Cardiac muscle cell (in vitro differentiated cells and primary cell): ENCODE measurements around the gene MSH3. TPM values are rescaled to one million over a fixed set of nuclear protein-coding genes. Genes with fewer than 3 reads are reported as not detected.

Source experiments
- DNase-seq, 2 donors: peaks; one replicate each; pipeline versions ENCODE4 v3.0.0 to v3.0.0-alpha.2; 2010 to 2017; ENCODE audit warnings: low read depth in 1 of 2, low spot score in 1 of 2
- H3K27ac ChIP-seq: fragments of 200-600 bp; sonication (generic); 2 replicates; pipeline ENCODE4 v1.5.1; 2016
- H3K27me3 ChIP-seq: fragments of 200-600 bp; sonication (generic); 2 replicates; pipeline ENCODE4 v1.6.0; 2016; ENCODE audit warnings: control low read depth
- H3K36me3 ChIP-seq: fragments of 200-600 bp; sonication (generic); 2 replicates; pipeline ENCODE4 v1.5.1; 2016; ENCODE audit warnings: control low read depth
- H3K4me1 ChIP-seq: fragments of 200-600 bp; sonication (generic); 2 replicates; pipeline ENCODE4 v1.8.1; 2017; ENCODE audit warnings: low read depth, mild to moderate bottlenecking, mixed run types
- H3K4me3 ChIP-seq: fragments of 200-600 bp; sonication (generic); 2 replicates; pipeline ENCODE4 v1.5.1; 2016; ENCODE audit warnings: mild to moderate bottlenecking
- H3K9me3 ChIP-seq: fragments of 200-600 bp; sonication (generic); 2 replicates; pipeline ENCODE4 v1.5.1; 2017; ENCODE audit warnings: low read depth, mild to moderate bottlenecking, control low read depth
- polyA plus RNA-seq: library from polyadenylated mRNA; unstranded; fragments of >200 nt; fragmentation: Nextera tagmentation; extraction: Ambion mirVana; gene quantifications from 2 replicates; pipeline ENCODE4 v1.2.1, GENCODE V29; 2016
- total RNA-seq: library from RNA; depleted of rRNA; stranded (reverse); fragments of >200 nt; gene quantifications from 2 replicates; pipeline ENCODE4 v1.2.3, GENCODE V29; 2016
- TF ChIP-seq, protein P1 (sequence below): IDR thresholded peaks from 2 replicates; pipeline ENCODE4 v1.5.1; 2012; ENCODE audit warnings: low read depth, mild to moderate bottlenecking, low read length

Gene MSH3
- total and polyA plus RNA-seq, 2 experiments from 2014 or later = 11.3 to 11.4 TPM

DNA sequence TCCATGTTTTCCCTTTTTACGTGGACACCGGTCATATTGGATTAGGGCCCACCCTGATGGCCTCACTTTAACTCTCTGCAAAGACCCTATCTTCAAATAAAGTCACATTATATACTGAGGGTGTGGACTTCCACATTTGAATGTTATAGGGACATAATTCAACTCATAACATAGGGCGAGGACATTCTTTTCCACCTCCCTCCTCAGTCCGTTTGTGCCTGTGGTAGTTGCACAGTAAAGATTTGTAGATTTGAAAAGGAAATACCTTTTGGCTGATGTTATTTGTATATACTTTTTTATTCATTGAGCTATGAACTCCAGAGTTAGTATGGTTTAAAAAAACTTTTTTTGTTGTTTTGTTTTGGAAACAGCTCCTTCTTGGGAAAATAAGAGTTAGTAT lies 51.3 kb downstream of the MSH3 start:
- TF ChIP-seq, protein P1, sequence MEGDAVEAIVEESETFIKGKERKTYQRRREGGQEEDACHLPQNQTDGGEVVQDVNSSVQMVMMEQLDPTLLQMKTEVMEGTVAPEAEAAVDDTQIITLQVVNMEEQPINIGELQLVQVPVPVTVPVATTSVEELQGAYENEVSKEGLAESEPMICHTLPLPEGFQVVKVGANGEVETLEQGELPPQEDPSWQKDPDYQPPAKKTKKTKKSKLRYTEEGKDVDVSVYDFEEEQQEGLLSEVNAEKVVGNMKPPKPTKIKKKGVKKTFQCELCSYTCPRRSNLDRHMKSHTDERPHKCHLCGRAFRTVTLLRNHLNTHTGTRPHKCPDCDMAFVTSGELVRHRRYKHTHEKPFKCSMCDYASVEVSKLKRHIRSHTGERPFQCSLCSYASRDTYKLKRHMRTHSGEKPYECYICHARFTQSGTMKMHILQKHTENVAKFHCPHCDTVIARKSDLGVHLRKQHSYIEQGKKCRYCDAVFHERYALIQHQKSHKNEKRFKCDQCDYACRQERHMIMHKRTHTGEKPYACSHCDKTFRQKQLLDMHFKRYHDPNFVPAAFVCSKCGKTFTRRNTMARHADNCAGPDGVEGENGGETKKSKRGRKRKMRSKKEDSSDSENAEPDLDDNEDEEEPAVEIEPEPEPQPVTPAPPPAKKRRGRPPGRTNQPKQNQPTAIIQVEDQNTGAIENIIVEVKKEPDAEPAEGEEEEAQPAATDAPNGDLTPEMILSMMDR = no peak
- Histone ChIP-seq H3K4me1 (no peaks in the 10 kb centered on the region), H3K9me3 (no peaks in the 10 kb centered on the region), H3K4me3 (no peak overlapping the region), H3K27ac (no peak overlapping the region), H3K36me3 (peaks cover 6% of the 10 kb centered on the region), H3K27me3 (no peaks in the 10 kb centered on the region)
- no peak for DNase-seq

- no peak overlapping the region for H3K27ac ChIP-seq
- no peaks in the 10 kb centered on the region for H3K9me3 ChIP-seq
- TF ChIP-seq, protein P1 = no peak
- H3K4me1 ChIP-seq = no peaks in the 10 kb centered on the region
- DNase-seq = no peak
- peaks cover 6% of the 10 kb centered on the region for H3K36me3 ChIP-seq
- H3K4me3 ChIP-seq = no peak overlapping the region
- no peaks in the 10 kb centered on the region for H3K27me3 ChIP-seq
These were observed 52.5 kb downstream of the MSH3 start for GRCh38 chr5:80706835-80707447.

GRCh38 chr5:80707645-80708044 lies 53.2 kb downstream of the MSH3 start:
- TF ChIP-seq, protein P1 = no peak
- H3K4me1 ChIP-seq = no peaks in the 10 kb centered on the region
- H3K4me3 ChIP-seq = no peak overlapping the region
- H3K27me3 ChIP-seq = no peaks in the 10 kb centered on the region
- peaks cover 6% of the 10 kb centered on the region for H3K36me3 ChIP-seq
- no peaks in the 10 kb centered on the region for H3K9me3 ChIP-seq
- H3K27ac ChIP-seq = no peak overlapping the region
- DNase-seq = no peak

DNA sequence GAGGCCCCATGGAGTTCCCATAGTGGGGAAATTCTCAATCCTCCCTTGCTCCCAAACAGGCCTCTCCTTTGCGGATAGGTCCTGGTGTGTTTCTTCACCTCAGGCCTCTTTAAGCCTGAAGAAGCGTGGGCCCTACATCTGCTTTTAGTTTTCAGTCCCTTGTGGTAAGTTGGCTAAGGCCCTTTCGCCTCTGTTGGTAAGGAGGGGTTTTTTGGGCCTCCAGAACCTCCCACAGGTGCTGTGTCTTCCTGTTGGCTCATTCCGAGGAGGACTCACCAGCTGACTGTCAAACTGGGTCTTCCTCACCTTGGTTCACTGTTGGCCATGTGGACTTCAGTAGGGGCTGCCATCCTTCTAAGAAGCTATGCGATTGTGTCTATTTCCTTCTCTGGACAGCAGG lies 56.8 kb downstream of the MSH3 start:
- TF ChIP-seq, protein P1 = no peak
- H3K4me3 ChIP-seq = no peak overlapping the region
- H3K36me3 ChIP-seq = no peaks in the 10 kb centered on the region
- no peaks in the 10 kb centered on the region for H3K27me3 ChIP-seq
- H3K27ac ChIP-seq = no peak overlapping the region
- H3K9me3 ChIP-seq = no peaks in the 10 kb centered on the region
- no peaks in the 10 kb centered on the region for H3K4me1 ChIP-seq
- DNase-seq = no peak

DNA sequence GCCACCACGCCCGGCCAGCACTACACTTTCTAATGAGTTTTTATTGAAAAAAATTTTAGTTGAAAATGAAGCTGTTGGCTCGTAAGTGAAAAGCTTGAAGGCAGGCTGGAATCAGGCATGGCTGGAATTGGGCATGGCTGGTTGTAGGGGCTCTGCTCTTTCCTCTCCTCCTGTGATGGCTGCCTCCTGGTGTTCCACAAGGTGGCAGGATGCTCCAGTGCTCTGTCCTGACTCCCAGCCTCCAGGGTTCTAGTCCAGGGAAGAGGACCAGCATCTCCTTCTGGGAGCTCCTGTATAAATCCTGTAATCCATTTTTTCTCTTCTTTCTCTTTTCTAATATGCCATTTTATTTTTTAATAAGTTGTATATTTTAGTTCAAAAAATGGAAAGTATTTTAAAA lies 57.5 kb downstream of the MSH3 start:
- peak; percentile 33 to 49 for DNase-seq
- no peaks in the 10 kb centered on the region for H3K4me1 ChIP-seq
- H3K9me3 ChIP-seq = no peaks in the 10 kb centered on the region
- no peaks in the 10 kb centered on the region for H3K36me3 ChIP-seq
- TF ChIP-seq, protein P1 = peak; percentile 45
- H3K27ac ChIP-seq = no peak overlapping the region
- H3K27me3 ChIP-seq = no peaks in the 10 kb centered on the region
- H3K4me3 ChIP-seq = no peak overlapping the region
